AG09319 (cell line): ENCODE data around the gene TRPM6.
"Not testable (repeated sequence)": the region's sequence is repeated elsewhere in the genome, so short reads cannot be mapped to it uniquely, and the experiment has no call there.

Experiments
- DNase-seq: peaks from one replicate; pipeline ENCODE4 v3.0.0-alpha.2; 2010; ENCODE audit warnings: low read depth; ENCODE audit errors: extremely low read depth
- TF ChIP-seq, protein P1 (sequence below): IDR thresholded peaks from 2 replicates; pipeline ENCODE4 v1.5.1; 2011; ENCODE audit warnings: low read depth, mild to moderate bottlenecking, inconsistent platforms, low read length, moderate library complexity

TRPM6 gene

GRCh38 chr9:74855072-74855471, 32.6 kb downstream of the TRPM6 start:
- TF ChIP-seq, protein P1, sequence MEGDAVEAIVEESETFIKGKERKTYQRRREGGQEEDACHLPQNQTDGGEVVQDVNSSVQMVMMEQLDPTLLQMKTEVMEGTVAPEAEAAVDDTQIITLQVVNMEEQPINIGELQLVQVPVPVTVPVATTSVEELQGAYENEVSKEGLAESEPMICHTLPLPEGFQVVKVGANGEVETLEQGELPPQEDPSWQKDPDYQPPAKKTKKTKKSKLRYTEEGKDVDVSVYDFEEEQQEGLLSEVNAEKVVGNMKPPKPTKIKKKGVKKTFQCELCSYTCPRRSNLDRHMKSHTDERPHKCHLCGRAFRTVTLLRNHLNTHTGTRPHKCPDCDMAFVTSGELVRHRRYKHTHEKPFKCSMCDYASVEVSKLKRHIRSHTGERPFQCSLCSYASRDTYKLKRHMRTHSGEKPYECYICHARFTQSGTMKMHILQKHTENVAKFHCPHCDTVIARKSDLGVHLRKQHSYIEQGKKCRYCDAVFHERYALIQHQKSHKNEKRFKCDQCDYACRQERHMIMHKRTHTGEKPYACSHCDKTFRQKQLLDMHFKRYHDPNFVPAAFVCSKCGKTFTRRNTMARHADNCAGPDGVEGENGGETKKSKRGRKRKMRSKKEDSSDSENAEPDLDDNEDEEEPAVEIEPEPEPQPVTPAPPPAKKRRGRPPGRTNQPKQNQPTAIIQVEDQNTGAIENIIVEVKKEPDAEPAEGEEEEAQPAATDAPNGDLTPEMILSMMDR: no peak
- DNase-seq: no peak

- not testable (repeated sequence) for DNase-seq
These were observed 34.7 kb downstream of the TRPM6 start for GRCh38 chr9:74853024-74853423.

- TF ChIP-seq, protein P1: no peak
- no peak for DNase-seq
These were observed 39.6 kb downstream of the TRPM6 start for GRCh38 chr9:74848153-74848525.

- DNase-seq: no peak
These were observed 40.1 kb downstream of the TRPM6 start for GRCh38 chr9:74847478-74848152.

GRCh38 chr9:74846766-74847165, 41.0 kb downstream of the TRPM6 start:
- TF ChIP-seq, protein P1: no peak
- DNase-seq: no peak

More at GRCh38 chr9:74847478-74848152, 40.1 kb downstream of the TRPM6 start:
- TF ChIP-seq, protein P1: no peak

- TF ChIP-seq, protein P1: no peak
- no peak for DNase-seq
These were observed 49.4 kb downstream of the TRPM6 start for GRCh38 chr9:74838351-74838750.

GRCh38 chr9:74824654-74825053, 63.1 kb downstream of the TRPM6 start:
- TF ChIP-seq, protein P1: no peak
- DNase-seq: peak; percentile 3

DNA sequence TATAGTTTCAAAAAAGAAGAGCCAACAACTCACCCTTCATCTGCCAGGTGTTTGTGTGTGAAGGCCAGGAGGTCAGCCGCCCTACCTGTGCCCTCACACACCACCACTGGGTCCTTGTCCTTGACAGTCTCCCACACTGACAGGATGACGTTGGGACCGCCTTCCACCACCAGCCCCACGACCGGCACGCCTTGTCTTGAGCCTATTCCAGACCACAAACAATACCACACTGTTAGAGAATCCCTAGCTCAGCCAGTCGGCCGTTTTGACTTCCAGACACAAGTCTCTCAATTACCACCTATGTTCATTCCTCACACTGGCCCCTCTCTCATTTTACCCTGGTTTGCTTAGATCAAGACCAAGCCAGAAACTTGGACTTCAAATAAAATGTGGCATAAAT, 66.1 kb downstream of the TRPM6 start:
- DNase-seq: no peak
- TF ChIP-seq, protein P1: no peak
